Mucosa of descending colon (tissue), 3 donors: ENCODE data around the gene MTSS2. TPM values are rescaled to one million over a fixed set of nuclear protein-coding genes. Genes with fewer than 3 reads are reported as not detected.
"Not testable (repeated sequence)": the region's sequence is repeated elsewhere in the genome, so short reads cannot be mapped to it uniquely, and the experiment has no call there.

Experiments
- ATAC-seq: fragments of 200-7000 bp; cut with Tn5 transposase; one replicate; pipeline ENCODE4 v1.9.1; 2020; ENCODE audit warnings: mild to moderate bottlenecking, moderate library complexity
- DNase-seq, 3 donors: peaks; one replicate each; pipeline ENCODE4 v3.0.0-alpha.2; 2020
- H3K36me3 ChIP-seq: fragments of 200-600 bp; one replicate; pipeline ENCODE4 v1.8.0; 2021; ENCODE audit warnings: low read depth, mild to moderate bottlenecking
- H3K4me1 ChIP-seq: fragments of 200-600 bp; one replicate; pipeline ENCODE4 v1.8.0; 2021; ENCODE audit warnings: low read depth, mild to moderate bottlenecking
- H3K4me3 ChIP-seq: fragments of 200-600 bp; one replicate; pipeline ENCODE4 v1.8.0; 2021; ENCODE audit warnings: mild to moderate bottlenecking
- H3K9me3 ChIP-seq: fragments of 200-600 bp; one replicate; pipeline ENCODE4 v1.8.0; 2021; ENCODE audit warnings: mild to moderate bottlenecking
- CTCF ChIP-seq: fragments of 200-600 bp; IDR thresholded peaks from one replicate; pipeline ENCODE4 v1.8.0; 2022; ENCODE audit warnings: antibody characterized with exemption, mild to moderate bottlenecking
- intact Hi-C, 2 donors: fragments of 100-400 bp; cut with DNase I in 1 of 2; cut with micrococcal nuclease in 1 of 2; formaldehyde crosslinking; loops; one replicate each; pipeline versions ENCODE4 v1.11.0 to v1.11.1; 2022; cut with DNase I, micrococcal nuclease
- total RNA-seq, 3 donors: library from RNA; stranded (reverse); fragmentation: NEBNext Ultra II Directional in 2 of 3; extraction: Animal tissue kit (Norgen Biotek cat#: 25700) in 2 of 3; gene quantifications; one replicate each; pipeline versions ENCODE4 v1.2.1 to v1.2.4, GENCODE V29; 2021 to 2023
- donor health status: DM: no; HTN: no; CAD: no; lungs with moderate emphysema.
- donor health status: DM: no; HTN: no; CAD: no.
- donor health status: DM: no; HTN: yes; CAD: no.

Gene MTSS2
- total RNA-seq, 3 donors from 2014 or later, result 11.8 to 151 (median 28.2) TPM

GRCh38 chr16:70674221-70675014, 11.4 kb downstream of the MTSS2 start:
- ATAC-seq (no peak), DNase-seq (peak in 2 of 3 donors; percentile 10 to 37)
- H3K4me1 ChIP-seq, result no peaks in the 10 kb centered on the region
- H3K4me3 ChIP-seq, result no peak overlapping the region
- H3K36me3 ChIP-seq, result no peaks in the 10 kb centered on the region
- no peaks in the 10 kb centered on the region for H3K9me3 ChIP-seq
- no peak for TF ChIP-seq CTCF
- intact Hi-C loops, result no loop called here

GRCh38 chr16:70670938-70671337, 14.9 kb downstream of the MTSS2 start:
- H3K36me3 ChIP-seq, H3K4me3 ChIP-seq, intact Hi-C loops, H3K9me3 ChIP-seq, H3K4me1 ChIP-seq: not testable (repeated sequence)
- DNase-seq (peak in 1 of 3 donors; percentile 17), ATAC-seq (peak; percentile 74)

- TF ChIP-seq CTCF, result no peak
- Histone ChIP-seq H3K4me1 (no peaks in the 10 kb centered on the region), H3K36me3 (no peaks in the 10 kb centered on the region), H3K9me3 (no peaks in the 10 kb centered on the region), H3K4me3 (no peak overlapping the region)
- intact Hi-C loops, result no loop called here
- DNase-seq (no peak), ATAC-seq (no peak)
These were observed 15.7 kb downstream of the MTSS2 start for GRCh38 chr16:70670175-70670574.

GRCh38 chr16:70665806-70666735, 19.8 kb downstream of the MTSS2 start:
- intact Hi-C loops, result no loop called here
- Histone ChIP-seq H3K9me3 (no peaks in the 10 kb centered on the region), H3K4me3 (no peak overlapping the region), H3K4me1 (no peaks in the 10 kb centered on the region), H3K36me3 (no peaks in the 10 kb centered on the region)
- no peak for TF ChIP-seq CTCF
- DNase-seq (no peak), ATAC-seq (no peak)

GRCh38 chr16:70665113-70665694, 20.6 kb downstream of the MTSS2 start:
- intact Hi-C loops, result no loop called here
- H3K4me3 ChIP-seq, result no peak overlapping the region
- H3K4me1 ChIP-seq, result no peaks in the 10 kb centered on the region
- no peaks in the 10 kb centered on the region for H3K36me3 ChIP-seq
- H3K9me3 ChIP-seq, result no peaks in the 10 kb centered on the region
- TF ChIP-seq CTCF, result no peak
- ATAC-seq, result no peak
- no peak for DNase-seq
